ENCODE results near the gene DRG2.

DRG2 gene

DNA sequence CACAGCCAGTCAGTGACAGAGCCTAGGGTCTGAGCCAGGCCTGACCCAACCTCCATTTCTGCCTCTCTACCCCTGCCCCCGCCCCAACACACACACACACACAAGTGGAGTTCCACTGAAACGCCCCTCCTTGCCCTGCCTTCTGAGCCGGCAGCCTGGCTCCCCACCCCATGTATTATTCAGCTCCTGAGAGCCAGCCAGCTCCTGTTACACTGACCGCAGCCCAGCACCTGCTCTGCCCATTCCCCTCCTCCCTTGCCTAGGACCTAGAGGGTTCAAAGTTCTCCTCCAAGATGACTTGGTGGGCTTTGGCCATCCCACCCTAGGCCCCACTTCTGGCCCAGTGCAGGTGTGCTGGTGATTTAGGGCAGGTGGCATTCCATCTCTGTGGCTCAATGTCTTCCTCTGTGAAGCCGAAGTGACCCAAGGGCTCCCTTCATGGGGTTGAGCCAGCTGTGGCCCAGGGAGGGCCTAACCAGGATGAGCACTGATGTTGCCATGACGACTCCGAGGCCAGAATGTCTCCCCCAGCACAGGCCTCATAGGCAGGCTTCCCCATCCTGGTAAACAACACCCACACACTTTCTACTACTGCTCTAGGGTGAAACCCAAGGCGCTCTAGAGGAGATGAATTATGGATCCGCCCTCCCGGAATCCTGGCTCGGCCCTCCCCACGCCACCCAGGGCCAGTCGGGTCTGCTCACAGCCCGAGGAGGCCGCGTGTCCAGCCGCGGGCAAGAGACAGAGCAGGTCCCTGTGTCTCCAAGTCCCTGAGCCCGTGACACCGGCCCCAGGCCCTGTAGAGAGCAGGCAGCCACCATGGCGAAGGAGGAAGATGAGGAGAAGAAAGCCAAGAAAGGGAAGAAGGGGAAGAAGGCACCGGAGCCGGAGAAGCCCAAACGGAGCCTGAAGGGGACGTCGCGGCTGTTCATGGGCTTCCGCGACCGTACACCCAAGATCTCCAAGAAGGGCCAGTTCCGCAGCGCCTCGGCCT lies 30.5 kb downstream of the DRG2 start:
- no peak for DNase-seq

DNA sequence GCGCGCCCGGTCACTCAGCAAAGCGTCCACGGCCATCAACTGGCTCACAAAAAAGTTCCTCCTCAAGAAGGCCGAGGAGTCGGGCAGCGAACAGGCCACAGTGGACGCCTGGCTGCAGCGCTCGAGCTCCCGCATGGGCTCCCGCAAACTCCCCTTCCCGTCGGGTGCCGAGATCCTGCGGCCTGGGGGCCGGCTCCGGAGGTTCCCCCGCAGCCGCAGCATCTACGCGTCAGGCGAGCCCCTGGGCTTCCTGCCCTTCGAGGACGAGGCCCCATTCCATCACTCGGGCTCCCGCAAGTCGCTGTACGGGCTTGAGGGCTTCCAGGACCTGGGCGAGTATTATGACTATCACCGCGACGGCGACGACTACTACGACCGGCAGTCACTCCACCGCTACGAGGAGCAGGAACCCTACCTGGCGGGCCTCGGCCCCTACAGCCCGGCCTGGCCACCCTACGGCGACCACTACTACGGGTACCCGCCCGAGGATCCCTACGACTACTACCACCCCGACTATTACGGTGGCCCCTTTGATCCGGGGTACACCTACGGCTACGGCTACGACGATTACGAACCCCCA lies 31.5 kb downstream of the DRG2 start:
- no peak for DNase-seq

DNA sequence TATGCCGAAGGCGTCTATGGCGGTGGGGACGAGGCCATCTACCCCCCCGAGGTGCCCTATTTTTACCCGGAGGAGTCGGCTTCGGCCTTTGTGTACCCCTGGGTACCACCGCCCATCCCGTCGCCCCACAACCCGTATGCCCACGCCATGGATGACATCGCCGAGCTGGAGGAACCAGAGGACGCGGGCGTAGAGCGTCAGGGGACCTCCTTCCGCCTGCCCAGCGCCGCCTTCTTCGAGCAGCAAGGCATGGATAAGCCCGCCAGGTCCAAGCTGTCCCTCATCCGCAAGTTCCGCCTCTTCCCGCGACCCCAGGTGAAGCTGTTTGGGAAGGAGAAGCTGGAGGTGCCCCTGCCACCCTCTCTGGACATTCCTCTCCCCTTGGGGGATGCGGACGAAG lies 32.2 kb downstream of the DRG2 start:
- DNase-seq = no peak

DNA sequence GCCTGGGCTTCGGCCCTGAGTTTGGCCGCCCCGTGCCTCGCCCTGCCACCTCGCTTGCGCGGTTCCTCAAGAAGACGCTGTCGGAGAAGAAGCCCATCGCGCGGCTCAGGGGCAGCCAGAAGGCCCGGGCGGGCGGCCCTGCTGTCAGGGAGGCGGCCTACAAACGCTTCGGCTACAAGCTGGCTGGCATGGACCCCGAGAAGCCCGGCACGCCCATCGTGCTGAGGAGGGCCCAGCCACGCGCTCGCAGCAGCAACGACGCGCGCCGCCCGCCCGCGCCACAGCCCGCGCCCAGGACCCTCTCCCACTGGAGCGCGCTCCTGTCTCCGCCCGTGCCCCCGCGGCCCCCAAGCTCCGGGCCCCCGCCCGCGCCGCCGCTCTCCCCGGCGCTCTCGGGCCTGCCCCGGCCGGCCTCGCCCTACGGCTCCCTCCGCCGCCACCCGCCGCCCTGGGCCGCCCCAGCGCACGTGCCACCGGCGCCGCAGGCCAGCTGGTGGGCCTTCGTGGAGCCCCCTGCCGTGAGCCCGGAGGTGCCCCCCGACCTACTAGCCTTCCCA lies 32.8 kb downstream of the DRG2 start:
- DNase-seq = no peak

DNA sequence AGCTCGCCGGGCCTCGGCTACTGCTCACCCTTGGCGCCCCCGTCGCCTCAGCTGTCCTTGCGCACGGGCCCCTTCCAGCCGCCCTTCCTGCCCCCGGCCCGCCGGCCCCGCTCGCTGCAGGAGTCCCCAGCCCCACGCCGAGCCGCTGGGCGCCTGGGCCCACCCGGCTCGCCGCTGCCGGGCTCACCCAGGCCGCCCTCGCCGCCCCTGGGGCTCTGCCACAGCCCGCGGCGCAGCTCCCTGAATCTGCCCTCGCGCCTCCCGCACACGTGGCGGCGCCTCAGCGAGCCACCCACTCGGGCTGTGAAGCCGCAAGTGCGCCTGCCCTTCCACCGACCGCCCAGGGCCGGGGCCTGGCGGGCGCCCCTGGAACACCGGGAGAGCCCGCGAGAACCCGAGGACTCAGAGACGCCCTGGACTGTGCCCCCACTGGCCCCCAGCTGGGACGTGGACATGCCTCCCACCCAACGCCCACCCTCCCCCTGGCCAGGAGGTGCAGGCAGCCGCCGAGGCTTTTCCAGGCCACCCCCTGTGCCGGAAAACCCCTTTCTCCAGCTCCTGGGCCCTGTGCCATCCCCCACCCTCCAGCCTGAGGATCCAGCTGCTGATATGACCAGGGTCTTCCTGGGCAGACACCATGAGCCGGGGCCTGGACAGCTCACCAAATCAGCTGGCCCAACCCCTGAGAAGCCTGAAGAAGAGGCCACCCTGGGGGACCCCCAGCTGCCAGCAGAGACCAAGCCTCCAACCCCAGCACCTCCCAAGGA lies 33.6 kb downstream of the DRG2 start:
- DNase-seq = no peak

DNA sequence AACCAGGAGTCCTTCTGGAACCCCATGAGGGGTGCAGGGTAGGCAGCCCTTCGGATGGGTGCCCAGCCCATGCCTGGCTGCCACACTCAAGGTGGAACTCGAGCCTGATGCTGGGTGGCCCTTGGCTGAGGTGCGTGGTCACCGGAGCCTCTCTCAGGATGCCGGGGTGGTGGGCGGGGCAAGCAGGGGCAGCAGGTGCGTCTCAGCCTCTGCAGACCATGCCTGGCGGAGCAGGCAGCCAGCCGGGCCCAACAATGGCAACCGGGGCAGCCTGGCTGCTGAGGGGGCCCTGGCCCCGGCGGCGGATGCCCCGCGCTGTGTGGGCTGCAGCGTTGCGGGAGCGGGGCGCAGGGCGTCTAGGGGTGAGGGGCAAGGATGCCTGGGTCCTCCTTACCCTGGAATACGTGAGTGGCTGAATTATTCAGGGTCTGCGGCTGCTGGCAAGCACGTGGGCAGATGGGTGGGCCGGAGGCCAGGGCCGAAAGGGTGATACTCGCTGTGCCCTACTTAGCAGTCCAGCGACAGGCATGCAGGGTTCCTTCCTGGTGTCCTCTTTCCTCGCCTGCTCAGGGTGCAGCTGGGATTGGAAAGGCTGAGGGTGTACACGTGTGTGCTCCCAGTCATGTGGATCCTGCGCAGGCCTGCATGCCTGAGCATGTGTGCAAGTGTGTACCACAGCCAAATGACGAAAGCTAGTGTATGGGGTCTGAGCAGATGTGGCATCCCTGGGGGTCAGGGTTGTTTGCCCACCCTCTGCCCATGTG lies 35.4 kb downstream of the DRG2 start:
- DNase-seq = no peak

DNA sequence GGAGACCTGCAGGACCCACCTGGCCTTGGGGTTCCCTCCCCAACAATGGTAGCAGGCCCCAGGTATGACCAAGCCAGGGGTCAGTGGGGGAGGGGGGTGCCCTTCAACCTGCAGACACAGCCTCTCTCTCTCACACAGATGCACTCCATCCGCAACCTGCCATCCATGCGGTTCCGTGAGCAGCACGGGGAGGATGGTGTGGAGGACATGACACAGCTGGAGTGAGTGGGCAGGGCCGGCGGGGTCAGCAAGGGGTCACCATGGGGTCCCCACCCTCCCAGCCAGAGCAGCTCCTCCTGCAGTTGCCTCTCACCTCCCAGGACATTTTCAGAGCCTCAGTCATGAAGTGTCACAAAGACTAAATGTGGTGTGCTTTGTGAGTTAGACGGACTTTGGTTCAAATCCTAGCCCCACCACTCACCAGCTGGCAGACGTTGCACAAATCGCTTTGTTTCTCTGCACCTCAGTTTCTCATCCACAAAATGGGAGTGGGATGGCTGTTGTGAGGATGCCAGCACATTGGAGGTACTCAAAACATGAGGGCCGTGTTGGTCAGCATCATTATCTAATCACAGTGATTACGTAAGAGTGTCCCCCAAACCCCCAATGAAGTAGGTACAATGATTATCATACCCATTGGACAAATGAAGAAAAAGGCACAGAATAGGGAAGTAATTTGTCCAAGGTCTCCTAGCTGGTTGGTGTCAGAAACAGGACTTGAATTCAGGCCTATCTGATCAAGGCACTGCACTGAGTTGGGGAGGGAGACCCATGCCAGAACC lies 36.8 kb downstream of the DRG2 start:
- DNase-seq = no peak

DNA sequence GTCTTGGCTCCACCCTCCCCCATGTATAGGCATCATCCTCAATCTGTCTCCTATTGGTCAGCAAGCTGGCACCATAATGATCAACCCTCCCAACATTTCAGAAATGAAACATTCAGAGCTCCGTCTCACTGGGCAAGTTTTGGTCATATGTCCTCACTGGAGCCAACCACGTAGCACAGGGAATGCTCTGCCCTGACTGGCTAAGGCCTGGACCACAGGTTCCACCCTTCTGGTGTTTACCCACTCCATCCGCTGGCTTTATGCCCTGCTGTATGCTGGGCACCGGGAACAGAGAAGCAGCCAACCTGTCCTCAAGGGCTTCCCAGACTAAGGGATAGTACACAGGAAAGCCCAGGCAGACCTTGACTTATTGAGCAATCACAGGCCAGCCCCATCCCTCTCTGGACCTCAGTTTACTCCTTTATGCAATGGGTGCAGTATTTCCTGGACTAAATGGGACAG lies 41.3 kb downstream of the DRG2 start:
- no peak for DNase-seq

DNA sequence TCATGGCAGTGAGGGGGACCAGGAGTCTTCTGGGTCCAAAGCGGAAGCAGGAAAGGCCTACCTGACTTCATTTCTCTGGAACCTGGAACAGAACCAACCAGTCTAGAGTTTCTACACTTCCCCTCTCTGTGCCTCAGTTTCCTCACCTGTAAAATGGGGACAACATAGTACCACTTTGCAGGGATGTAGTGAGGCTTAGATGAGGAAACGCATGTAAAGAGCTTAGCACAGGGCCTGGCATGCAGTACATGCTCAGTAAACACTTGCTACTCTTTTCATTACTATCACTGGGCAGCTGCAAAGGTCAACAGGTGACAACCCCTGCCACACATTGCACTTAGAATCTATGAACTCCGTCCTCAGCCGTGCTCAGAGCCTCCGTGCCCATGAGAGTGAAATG lies 45.0 kb downstream of the DRG2 start:
- DNase-seq = no peak

DNA sequence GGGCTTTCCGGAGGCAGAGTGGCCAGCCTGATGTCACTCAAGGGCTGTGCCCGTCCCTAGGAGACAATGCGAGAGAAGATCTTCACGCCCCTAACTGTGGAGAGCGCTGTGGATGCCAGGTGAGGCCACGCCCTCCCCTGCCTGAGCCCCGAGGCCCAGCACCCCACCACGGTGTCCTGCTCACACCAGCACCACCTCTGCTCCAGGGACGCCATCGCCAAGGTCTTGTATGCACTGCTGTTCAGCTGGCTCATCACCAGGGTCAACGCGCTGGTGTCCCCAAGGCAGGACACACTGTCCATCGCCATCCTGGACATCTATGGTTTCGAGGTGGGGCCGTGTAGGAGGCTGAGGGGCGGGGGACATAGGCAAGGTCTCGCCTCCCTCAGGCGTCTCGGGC lies 48.6 kb downstream of the DRG2 start:
- no peak for DNase-seq

DNA sequence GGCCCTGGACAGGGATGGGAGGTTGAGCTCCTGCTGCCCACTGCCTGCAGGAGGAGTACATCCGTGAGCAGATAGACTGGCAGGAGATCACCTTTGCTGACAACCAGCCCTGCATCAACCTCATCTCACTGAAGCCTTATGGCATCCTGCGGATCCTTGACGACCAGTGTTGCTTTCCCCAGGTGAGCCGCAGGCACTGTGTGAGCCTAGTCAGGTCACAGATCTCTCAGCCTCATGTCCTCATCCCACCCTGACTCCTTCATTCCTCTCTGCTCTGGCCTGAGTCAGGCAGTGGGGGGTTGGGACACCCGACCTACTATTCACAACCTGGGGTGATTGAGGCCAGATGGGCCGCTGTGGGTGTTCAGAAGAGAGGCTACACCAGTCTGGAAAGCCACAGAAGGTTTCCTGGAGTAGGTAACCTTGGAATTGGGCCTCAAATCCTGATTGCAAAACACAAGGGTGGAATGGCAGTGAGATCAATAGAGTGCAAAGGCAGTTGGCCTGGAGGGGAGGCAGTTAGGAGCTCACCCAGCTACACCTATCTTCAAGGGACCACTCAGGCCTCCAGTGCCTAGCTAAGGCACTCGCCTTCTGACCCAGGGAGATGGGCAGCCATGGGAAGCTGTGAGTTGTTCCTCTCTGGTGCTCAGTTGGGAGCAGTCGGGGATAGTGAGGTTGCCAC lies 50.5 kb downstream of the DRG2 start:
- DNase-seq = no peak

DNA sequence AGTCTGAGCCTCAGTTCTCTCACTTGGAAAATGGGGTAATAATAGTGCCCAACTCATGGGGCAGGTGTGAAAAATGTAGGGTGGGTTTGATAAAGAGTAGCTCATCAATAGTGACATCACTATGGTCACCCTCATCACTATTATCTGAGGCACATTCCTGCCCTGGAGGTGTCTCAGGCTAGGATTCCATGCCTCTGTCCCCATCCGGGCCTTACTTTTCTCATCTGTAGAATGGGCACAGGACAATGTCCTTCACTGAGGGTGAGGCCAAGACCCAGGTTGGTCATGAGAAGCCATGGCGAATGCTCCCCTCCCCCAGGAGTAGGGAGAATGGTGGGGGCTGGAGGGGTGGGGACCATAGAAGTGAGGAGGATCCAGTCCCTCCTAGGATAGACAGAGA lies 51.3 kb downstream of the DRG2 start:
- DNase-seq = no peak

DNA sequence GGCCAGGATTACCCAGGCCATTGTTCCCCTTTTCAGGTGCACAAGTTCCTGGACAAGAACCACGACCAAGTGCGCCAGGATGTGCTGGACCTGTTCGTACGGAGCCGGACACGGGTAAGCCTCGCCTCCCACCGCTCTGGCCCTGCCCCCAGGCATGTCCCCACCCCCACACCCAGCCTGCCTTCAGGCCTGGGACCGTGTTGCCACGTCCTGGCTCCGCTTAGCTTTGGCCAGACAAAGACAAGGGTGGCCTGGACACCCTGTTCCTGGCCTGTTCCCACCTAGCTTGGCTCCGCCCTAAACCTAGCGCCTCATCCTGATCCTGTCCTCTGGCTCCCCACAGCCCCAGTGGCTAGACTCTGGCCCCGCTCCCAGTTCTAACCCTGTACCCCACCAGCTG lies 51.8 kb downstream of the DRG2 start:
- DNase-seq = no peak

DNA sequence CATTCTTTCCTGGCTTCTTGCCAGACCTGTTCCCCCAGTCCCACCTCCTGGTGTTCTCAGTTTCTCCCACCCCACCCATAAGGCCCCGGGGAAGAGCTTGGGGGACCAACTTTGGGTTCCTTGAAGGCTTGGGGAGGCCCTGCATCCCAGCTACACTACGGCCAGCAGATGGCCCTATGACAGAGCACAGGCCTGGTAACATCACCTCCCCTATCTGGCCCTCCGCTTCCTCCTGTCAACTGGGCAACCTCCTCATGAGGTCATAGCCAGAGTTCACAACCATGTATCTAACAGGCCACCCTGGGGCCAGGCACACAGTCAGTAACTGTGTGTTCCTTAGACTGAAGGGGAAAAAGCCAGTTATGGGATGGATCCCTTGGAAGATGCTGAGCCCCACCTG lies 52.2 kb downstream of the DRG2 start:
- no peak for DNase-seq

DNA sequence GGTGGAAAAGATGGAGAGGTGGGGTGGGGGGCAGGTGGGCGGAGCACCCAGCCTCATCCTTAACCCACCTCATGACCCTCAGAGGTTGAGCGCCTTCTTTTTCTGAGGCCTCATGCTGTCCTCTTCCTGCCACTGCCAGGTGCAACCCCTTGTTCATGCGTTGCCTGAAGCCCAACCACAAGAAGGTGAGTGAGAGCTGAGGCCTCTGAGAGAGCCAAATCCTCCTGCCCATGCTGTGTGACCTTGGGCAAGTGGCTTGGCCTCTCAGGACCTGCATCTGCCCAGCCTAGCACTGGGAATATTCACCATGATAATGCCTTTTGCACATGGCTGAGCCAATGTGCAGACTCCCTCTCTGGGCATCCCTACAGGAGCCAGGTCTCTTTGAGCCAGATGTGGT lies 52.9 kb downstream of the DRG2 start:
- DNase-seq = no peak

DNA sequence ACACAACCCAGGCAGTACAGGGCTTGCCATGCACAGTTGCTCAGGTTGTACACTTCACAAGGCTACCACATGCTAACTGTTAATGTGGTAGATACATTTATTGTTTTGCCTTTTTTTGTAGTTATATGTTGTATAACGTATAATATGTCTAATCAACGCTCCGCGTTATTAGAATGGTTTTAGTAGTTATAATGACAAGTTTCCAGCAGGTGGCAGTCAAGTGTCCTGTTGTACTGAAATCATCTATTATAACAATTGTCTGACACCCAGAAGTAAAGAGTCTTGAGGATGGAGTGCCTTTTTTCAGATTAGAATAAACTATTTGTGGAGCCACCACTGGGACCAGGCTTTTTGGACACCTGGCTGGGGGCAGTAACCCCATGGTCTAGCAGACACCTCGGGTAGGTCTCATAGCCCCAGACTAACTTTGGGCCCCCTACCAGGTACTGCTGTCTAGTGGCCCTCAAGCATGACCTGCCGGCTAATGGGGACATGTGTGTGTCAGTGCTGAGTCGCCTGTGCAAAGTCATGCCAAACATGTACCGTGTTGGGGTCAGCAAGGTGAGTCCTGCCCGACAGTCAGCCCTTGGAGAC lies 53.6 kb downstream of the DRG2 start:
- no peak for DNase-seq

DNA sequence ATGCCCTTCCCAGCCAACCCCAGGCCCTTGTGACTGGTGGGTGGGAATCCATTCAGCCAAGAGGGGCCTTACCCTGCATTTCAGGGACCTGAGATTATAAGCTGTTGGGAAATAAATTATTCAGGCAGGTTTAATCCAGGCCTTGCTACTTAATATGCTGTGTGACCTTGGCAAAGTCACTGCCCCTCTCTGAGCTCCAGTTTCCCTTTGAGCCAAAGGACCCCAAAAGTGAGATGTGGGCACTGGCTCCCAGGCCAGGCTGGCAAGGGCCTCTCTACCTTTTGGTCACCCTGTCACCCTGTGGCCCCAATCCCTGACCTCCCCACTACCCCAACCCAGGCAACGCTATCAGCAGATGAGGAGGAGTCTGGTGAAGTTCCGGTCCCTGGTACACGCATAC lies 54.7 kb downstream of the DRG2 start:
- no peak for DNase-seq

DNA sequence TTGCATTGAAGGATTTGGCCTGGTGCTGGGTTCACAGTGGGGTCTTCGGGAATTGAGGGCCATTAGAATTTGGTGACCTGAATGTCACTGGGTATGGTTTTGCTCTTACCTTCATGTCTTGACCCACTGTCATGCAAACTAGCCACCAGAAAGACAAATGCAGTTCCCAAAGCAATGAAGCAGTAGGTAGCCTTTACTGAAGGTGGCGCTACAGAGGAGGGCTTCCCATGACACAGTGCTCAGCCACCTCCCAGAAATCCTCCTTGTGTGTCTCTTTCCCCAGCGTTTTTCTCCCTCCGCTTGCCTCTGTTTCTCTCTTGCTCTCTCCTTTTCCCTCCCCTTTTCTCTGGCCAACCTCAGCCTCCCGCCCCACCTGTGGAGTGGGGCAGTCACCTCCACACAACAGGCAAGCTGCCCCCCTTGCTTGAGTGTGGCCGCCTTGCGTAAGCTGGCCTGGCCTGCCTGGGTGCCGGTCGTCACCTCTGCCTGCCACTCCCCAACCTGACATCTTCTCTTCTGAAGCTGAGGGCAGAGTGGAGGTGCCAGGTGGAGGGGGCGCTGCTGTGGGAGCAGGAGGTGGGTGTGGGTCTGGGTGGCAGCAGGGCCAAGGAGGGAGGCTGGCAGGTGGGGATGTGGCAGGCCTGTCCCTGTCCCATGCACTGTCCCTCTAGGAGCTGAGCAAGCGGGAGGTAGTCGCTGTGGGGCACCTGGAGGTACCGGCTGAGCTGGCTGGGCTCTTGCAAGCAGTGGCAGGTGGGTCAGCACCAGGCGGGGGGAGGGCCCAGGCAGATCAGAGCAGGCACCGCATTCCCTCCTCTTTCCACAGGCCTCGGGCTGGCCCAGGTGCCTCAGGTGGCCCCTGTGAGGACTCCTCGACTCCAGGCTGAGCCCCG lies 55.5 kb downstream of the DRG2 start:
- DNase-seq = no peak

DNA sequence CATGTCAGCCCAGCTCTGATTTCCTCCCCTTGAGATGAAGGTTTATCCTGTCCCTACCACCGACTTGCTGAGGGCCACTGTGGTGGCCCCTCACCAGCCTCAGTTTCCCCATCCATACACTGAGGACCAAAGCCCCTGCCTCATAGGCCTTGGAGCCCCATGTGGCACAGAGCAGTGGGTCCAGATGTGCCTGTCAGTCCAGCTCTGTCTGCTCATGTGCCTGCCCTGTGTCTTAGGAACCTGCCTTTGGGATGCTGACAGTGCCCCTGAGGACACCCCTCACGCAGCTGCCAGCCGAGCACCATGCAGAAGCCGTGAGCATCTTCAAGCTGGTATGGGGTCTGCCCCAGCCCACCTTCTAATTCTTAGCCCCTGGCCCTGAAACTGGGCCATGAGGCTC lies 56.5 kb downstream of the DRG2 start:
- no peak for DNase-seq

DNA sequence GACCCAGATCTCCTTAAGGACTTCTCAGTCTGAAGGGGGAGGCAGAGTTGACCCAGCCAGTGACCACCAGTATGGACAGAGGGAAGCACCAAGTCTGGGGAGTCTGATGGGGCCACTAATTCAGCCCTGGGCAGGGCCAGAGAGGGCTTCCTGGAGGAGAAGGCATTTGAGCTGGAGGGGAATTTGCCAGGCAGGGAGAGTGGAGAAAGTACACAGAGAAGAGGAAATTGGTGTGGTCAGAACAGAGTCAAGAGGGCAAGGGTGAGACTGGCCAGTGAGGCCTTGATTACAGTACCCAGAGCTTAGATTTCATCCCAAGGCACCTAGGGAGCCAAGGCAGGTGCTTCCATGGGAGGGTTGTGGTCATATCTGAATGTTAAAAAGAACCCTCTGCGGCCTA lies 57.1 kb downstream of the DRG2 start:
- DNase-seq = no peak

All from 8988T (cell line).